A673 (cell line): Measurements from ENCODE around the gene ALX3. TPM values are rescaled to one million over a fixed set of nuclear protein-coding genes. Genes with fewer than 3 reads are reported as not detected.

Source experiments
- BruUV-seq: library from RNA; stranded (reverse); fragments of 400-500 nt; replicated peaks from 2 replicates; lab custom pipeline; 2021; lab: Mats Ljungman, UMichigan
- CTCF ChIA-PET: fragments of 300-600 bp; sonication (Branson Sonifier 250); formaldehyde crosslinking; loops from one replicate; lab custom pipeline; 2022; ENCODE audit warnings: antibody characterized with exemption; lab: Charles Lee
- POLR2A ChIA-PET: fragments of 300-600 bp; sonication (Branson Sonifier 250); formaldehyde crosslinking; loops from one replicate; lab custom pipeline; 2022; ENCODE audit warnings: antibody characterized with exemption; ENCODE audit not compliant: low non-redundant PET; lab: Charles Lee
- DNase-seq: peaks from one replicate; pipeline ENCODE4 v3.0.0-alpha.2; 2015; ENCODE audit warnings: low spot score
- H3K27ac ChIP-seq: fragments of 200-600 bp; sonication (generic); 2 replicates; pipeline ENCODE4 v1.5.1; 2016; ENCODE audit warnings: mixed run types, low read depth, mild to moderate bottlenecking, mixed read lengths, antibody characterized with exemption, low read length; ENCODE audit not compliant: poor library complexity, severe bottlenecking
- H3K27me3 ChIP-seq: fragments of 200-600 bp; sonication (generic); replicated peaks from 2 replicates; pipeline ENCODE4 v1.6.1; 2017; ENCODE audit warnings: mixed run types, low read depth, mild to moderate bottlenecking, mixed read lengths, antibody characterized with exemption, low read length; ENCODE audit not compliant: insufficient read depth, poor library complexity
- H3K36me3 ChIP-seq: fragments of 200-600 bp; sonication (generic); 2 replicates; pipeline ENCODE4 v1.6.1; 2016; ENCODE audit warnings: mixed run types, mild to moderate bottlenecking, mixed read lengths, antibody characterized with exemption, low read length; ENCODE audit not compliant: insufficient read depth, poor library complexity, severe bottlenecking
- H3K4me1 ChIP-seq: fragments of 200-600 bp; sonication (generic); 2 replicates; pipeline ENCODE4 v1.6.1; 2017; ENCODE audit warnings: mixed run types, mild to moderate bottlenecking, mixed read lengths, antibody characterized with exemption, low read length; ENCODE audit not compliant: insufficient read depth, poor library complexity, severe bottlenecking
- H3K4me3 ChIP-seq: fragments of 200-600 bp; sonication (generic); 2 replicates; pipeline ENCODE4 v1.5.1; 2016; ENCODE audit warnings: low read depth, mixed run types, mild to moderate bottlenecking, mixed read lengths, low read length; ENCODE audit not compliant: poor library complexity, severe bottlenecking
- H3K9me3 ChIP-seq: fragments of 200-600 bp; sonication (generic); 2 replicates; pipeline ENCODE4 v1.6.1; 2016; ENCODE audit warnings: mixed run types, low read depth, mild to moderate bottlenecking, mixed read lengths, antibody characterized with exemption, low read length; ENCODE audit not compliant: poor library complexity, severe bottlenecking
- CTCF ChIP-seq: fragments of 300-800, 200-600 bp; sonication (generic); conservative IDR thresholded peaks from 2 replicates; pipeline ENCODE4 v1.5.1; 2017; ENCODE audit warnings: low read depth, mild to moderate bottlenecking, antibody characterized with exemption, low read length, moderate library complexity, mixed read lengths
- EZH2 ChIP-seq: fragments of 200-600 bp; sonication (generic); IDR thresholded peaks from 2 replicates; pipeline ENCODE4 v1.6.1; 2017; ENCODE audit warnings: borderline replicate concordance, low read depth, mild to moderate bottlenecking, mixed read lengths, antibody characterized with exemption, low read length; ENCODE audit not compliant: poor library complexity, severe bottlenecking
- intact Hi-C: fragments of 100-400 bp; cut with micrococcal nuclease; formaldehyde crosslinking; loops from one replicate; pipeline ENCODE4 v1.10.0; 2022; ENCODE audit not compliant: unreplicated experiment
- total RNA-seq: library from RNA; stranded (reverse); gene quantifications from 2 replicates; pipeline ENCODE4 v1.2.3, GENCODE V29; 2021

Gene ALX3
- total RNA-seq, 1 experiment from 2014 or later = 0.84 TPM

GRCh38 chr1:110060034-110060661, 10.3 kb downstream of the ALX3 start:
- BruUV-seq = no TSS peak
- Histone ChIP-seq H3K9me3 (no peaks in the 10 kb centered on the region), H3K27ac (no peak overlapping the region), H3K4me1 (peaks cover 8% of the 10 kb centered on the region), H3K36me3 (peaks cover 23% of the 10 kb centered on the region), H3K27me3 (no peaks in the 10 kb centered on the region), H3K4me3 (no peak overlapping the region)
- intact Hi-C loops = no loop called here
- TF ChIP-seq EZH2 (no peak), CTCF (peak; percentile 96)
- DNase-seq = peak; percentile 58
- ChIA-PET CTCF (interaction anchor here (0.7 to 1.7 kb wide), 4 partner anchors 11 to 423 kb away, joined by 3 to 5 read pairs (median 4); partner anchors contain the start of gene ALX3), POLR2A (no interaction called here)

GRCh38 chr1:110059133-110059863, 11.2 kb downstream of the ALX3 start:
- CTCF ChIA-PET = interaction anchor here (0.7 to 1.7 kb wide), 3 partner anchors 11 to 32 kb away, joined by 3 to 4 read pairs (median 3); partner anchors contain the start of gene ALX3
- Histone ChIP-seq H3K9me3 (no peaks in the 10 kb centered on the region), H3K36me3 (peaks cover 32% of the 10 kb centered on the region), H3K27ac (no peak overlapping the region), H3K4me1 (no peaks in the 10 kb centered on the region), H3K4me3 (no peak overlapping the region), H3K27me3 (no peaks in the 10 kb centered on the region)
- intact Hi-C loops = no loop called here
- no peak for DNase-seq
- POLR2A ChIA-PET = no interaction called here
- BruUV-seq = no TSS peak
- TF ChIP-seq EZH2 (no peak), CTCF (no peak)

GRCh38 chr1:110058591-110058990, 11.9 kb downstream of the ALX3 start:
- DNase-seq = no peak
- no peaks in the 10 kb centered on the region for H3K4me1 ChIP-seq
- H3K36me3 ChIP-seq = peaks cover 39% of the 10 kb centered on the region
- no peak overlapping the region for H3K27ac ChIP-seq
- BruUV-seq = no TSS peak
- H3K9me3 ChIP-seq = no peaks in the 10 kb centered on the region
- intact Hi-C loops = no loop called here
- H3K27me3 ChIP-seq = no peaks in the 10 kb centered on the region
- ChIA-PET CTCF (no interaction called here), POLR2A (no interaction called here)
- TF ChIP-seq CTCF (no peak), EZH2 (no peak)
- H3K4me3 ChIP-seq = no peak overlapping the region
